Lung (tissue), 12 donors: ENCODE results near the gene TBC1D7. TPM values are rescaled to one million over a fixed set of nuclear protein-coding genes. Genes with fewer than 3 reads are reported as not detected.

Experiments used
- ATAC-seq: fragments of 200-7000 bp; cut with Tn5 transposase; one replicate; pipeline ENCODE4 v1.9.1; 2020; ENCODE audit warnings: moderate number of reproducible peaks; ENCODE audit not compliant: insufficient read depth, low FRiP score
- DNase-seq, 3 donors: peaks; one replicate each; pipeline ENCODE4 v3.0.0-alpha.2; 2013 to 2017
- H3K27ac ChIP-seq, 2 donors: one replicate each; pipeline ENCODE4 v1.5.1; 2013; ENCODE audit warnings: mild to moderate bottlenecking in 2 of 2, moderate library complexity in 2 of 2, control low read depth in 1 of 2, inconsistent platforms in 1 of 2, low read depth in 1 of 2, low read length in 1 of 2
- H3K27me3 ChIP-seq, 3 donors: one replicate each; pipeline ENCODE4 v1.5.1; 2013; ENCODE audit warnings: low read length in 2 of 3; ENCODE audit not compliant: control insufficient read depth in 3 of 3, insufficient read depth in 3 of 3
- H3K36me3 ChIP-seq, 4 donors: one replicate each; pipeline ENCODE4 v1.5.1; 2013; ENCODE audit warnings: low read length in 4 of 4, mild to moderate bottlenecking in 1 of 4, moderate library complexity in 1 of 4; ENCODE audit not compliant: control insufficient read depth in 4 of 4, insufficient read depth in 4 of 4
- H3K4me1 ChIP-seq, 5 donors: one replicate each; pipeline ENCODE4 v1.5.1; 2013; ENCODE audit warnings: low read length in 5 of 5, mild to moderate bottlenecking in 2 of 5, moderate library complexity in 1 of 5; ENCODE audit not compliant: control insufficient read depth in 5 of 5, insufficient read depth in 5 of 5
- H3K4me3 ChIP-seq: one replicate; pipeline ENCODE4 v1.5.1; 2013; ENCODE audit warnings: mild to moderate bottlenecking, control low read depth, moderate library complexity
- H3K9ac ChIP-seq, 2 donors: one replicate each; pipeline ENCODE4 v1.5.1; 2013; ENCODE audit warnings: low read length in 2 of 2, control low read depth in 1 of 2; ENCODE audit not compliant: insufficient read depth in 1 of 2
- H3K9me3 ChIP-seq, 4 donors: one replicate each; pipeline ENCODE4 v1.5.1; 2013; ENCODE audit warnings: low read length in 3 of 4, mild to moderate bottlenecking in 1 of 4, moderate library complexity in 1 of 4; ENCODE audit not compliant: control insufficient read depth in 4 of 4, insufficient read depth in 3 of 4
- CTCF ChIP-seq: IDR thresholded peaks from 2 replicates; pipeline ENCODE4 v1.5.1; 2012; ENCODE audit warnings: mild to moderate bottlenecking; ENCODE audit errors: control extremely low read depth, extremely low read depth
- WGBS, 2 donors: extraction: QIAGEN DNeasy Blood & Tissue Kit; methylation state at CpG; one replicate each; pipeline ENCODE4 v1.1.7; 2013; 5-methylcytosine and 5-hydroxymethylcytosine counted together
- polyA plus RNA-seq, 2 donors: library from polyadenylated mRNA; stranded (reverse); fragments of 200-250 nt; gene quantifications; one replicate each; pipeline ENCODE4 v1.2.1, GENCODE V29; 2013
- total RNA-seq, 2 donors: library from RNA; depleted of rRNA in 1 of 2; stranded (reverse); fragments of >200 nt in 1 of 2; gene quantifications; one replicate each; pipeline ENCODE4 v1.2.1, GENCODE V29; 2014 to 2021
- donor health status: control.
- donor health status: control.
- donor health status: Bipolar disorder and iron deficiency.
- donor health status: healthy.
- donor health status: DM: yes; HTN: yes; CAD: no.

Gene TBC1D7
- total and polyA plus RNA-seq, 4 donors = 17.1 to 30.1 (median 19.9) TPM

DNA sequence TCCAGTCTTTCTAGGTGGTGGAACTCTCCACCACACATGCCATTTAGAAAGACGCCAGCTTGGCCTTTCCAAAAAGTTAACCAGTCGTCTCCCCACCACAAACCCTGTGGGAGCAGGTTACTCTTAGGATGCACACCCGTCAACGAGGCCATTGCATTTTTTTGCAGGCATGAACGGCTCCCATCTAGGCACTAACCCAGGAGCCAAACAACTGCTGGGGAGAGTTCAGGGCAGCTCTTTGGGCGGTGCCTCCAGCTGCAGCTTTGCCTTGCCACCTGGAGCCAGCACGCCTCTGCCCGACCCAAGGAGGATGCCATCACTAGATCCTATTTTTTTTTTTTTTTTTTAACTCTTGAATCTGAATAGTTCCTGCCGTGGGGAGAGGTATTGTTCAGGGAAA, 39.9 kb downstream of the TBC1D7 start:
- Histone ChIP-seq H3K4me3 (no peak overlapping the region), H3K9ac (no peak overlapping the region), H3K27me3 (no peaks in the 10 kb centered on the region), H3K27ac (no peak overlapping the region), H3K4me1 (no peaks in the 10 kb centered on the region), H3K36me3 (peaks cover 5 to 34% (median 12%) of the 10 kb centered on the region in 4 donors), H3K9me3 (peaks cover 0 to 9% (median 4%) of the 10 kb centered on the region in 4 donors)
- DNase-seq = no peak
- TF ChIP-seq CTCF = no peak
- ATAC-seq = no peak
- WGBS, 2 donors = 92 to 96% methylated on average over 9 of the region's 9 CpGs

GRCh38 chr6:13287104-13287503, 41.2 kb downstream of the TBC1D7 start:
- Histone ChIP-seq H3K27ac (no peak overlapping the region), H3K9me3 (peaks cover 0 to 9% (median 4%) of the 10 kb centered on the region in 4 donors), H3K27me3 (no peaks in the 10 kb centered on the region), H3K4me1 (no peaks in the 10 kb centered on the region), H3K36me3 (peaks cover 2 to 34% (median 13%) of the 10 kb centered on the region in 4 donors), H3K9ac (no peak overlapping the region), H3K4me3 (no peak overlapping the region)
- TF ChIP-seq CTCF = no peak
- 92 to 95% methylated on average over 7 of the region's 7 CpGs for WGBS, 2 donors
- ATAC-seq (no peak), DNase-seq (no peak)

DNA sequence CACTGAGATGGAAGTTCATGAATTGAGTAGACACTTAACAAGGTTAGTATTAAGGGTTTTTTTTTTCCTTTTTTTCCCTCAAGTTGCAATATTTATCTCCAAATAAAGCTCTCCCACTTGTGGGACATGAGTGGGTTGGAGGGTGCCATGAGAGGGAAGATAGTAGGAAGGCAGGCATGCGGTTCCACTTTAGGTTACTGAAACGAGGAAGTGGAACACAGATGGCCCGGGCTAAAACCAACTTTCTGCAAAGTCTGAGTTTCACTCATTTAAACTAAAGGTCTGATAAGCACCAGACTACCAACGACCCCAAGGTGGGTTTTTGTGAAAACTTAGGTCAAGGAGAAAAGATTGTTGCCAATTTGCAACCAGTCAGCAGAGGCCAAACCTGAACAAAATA, 42.2 kb downstream of the TBC1D7 start:
- no peak overlapping the region for H3K9ac ChIP-seq
- ATAC-seq (no peak), DNase-seq (no peak)
- H3K27ac ChIP-seq = no peak overlapping the region
- peaks cover under 1 to 30% (median 12%) of the 10 kb centered on the region in 4 donors for H3K36me3 ChIP-seq
- 30 to 47% methylated on average over 4 of the region's 4 CpGs for WGBS, 2 donors
- H3K27me3 ChIP-seq = no peaks in the 10 kb centered on the region
- no peak for TF ChIP-seq CTCF
- H3K4me1 ChIP-seq = no peaks in the 10 kb centered on the region
- peaks cover 0 to 9% (median 4%) of the 10 kb centered on the region in 4 donors for H3K9me3 ChIP-seq
- H3K4me3 ChIP-seq = no peak overlapping the region

GRCh38 chr6:13285705-13286104, 42.6 kb downstream of the TBC1D7 start:
- H3K4me3 ChIP-seq = no peak overlapping the region
- H3K9me3 ChIP-seq = peaks cover 0 to 9% (median 4%) of the 10 kb centered on the region in 4 donors
- DNase-seq = no peak
- 80 to 90% methylated on average over 2 of the region's 2 CpGs for WGBS, 2 donors
- no peak overlapping the region for H3K9ac ChIP-seq
- H3K36me3 ChIP-seq = peaks cover 0 to 35% (median 12%) of the 10 kb centered on the region in 4 donors
- no peak for ATAC-seq
- TF ChIP-seq CTCF = no peak
- no peaks in the 10 kb centered on the region for H3K4me1 ChIP-seq
- H3K27ac ChIP-seq = no peak overlapping the region
- H3K27me3 ChIP-seq = no peaks in the 10 kb centered on the region
